Measurements from ENCODE around the gene DTX3.
A peak's percentile ranks its signal among the peaks of the same experiment; 100 is the strongest.
"Not testable (repeated sequence)": the region's sequence is repeated elsewhere in the genome, so short reads cannot be mapped to it uniquely, and the experiment has no call there.

DTX3 gene

GRCh38 chr12:57607958-57608663, 3.5 kb downstream of the DTX3 start:
- DNase-seq, result no peak

GRCh38 chr12:57609101-57609780, 4.6 kb downstream of the DTX3 start:
- DNase-seq, result no peak

DNA sequence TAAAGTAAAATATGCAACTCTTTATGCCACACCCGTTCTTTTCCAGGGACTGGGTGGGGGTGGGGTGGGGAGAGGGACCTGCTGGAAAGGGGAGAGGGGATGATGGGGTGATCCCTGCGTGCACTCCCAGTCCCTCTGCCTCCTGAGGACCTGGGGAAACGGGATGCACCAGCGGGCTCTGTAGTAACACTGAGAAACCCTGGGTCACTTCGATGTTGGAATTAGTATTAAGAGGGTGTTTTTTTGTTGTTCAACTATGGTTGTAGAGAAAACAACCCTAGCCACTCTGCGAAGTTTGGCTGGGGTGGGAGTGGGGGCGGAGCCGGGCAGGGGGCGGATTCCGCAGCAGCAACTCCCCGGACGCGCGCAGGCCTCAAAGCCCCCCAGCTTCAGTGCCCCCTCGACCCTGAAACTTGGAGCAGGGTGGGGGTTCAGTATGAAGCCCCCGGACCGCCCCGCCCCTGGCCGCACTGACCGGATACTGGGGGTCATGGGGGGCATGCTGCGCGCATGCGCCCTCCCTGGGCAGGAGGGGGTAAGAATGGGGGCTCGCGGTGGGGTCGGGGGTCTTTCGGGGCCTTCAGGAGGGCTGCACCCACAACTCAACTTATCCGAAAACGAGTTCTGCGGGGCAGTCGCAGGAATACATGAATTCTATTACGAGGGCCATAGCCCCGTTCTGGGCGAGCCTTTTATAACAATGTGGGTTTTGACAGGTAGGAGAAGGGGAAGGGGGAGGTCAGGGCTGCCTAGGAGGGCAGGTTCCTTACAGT, 5.3 kb downstream of the DTX3 start:
- DNase-seq, result no peak

- no peak for DNase-seq
Measured at GRCh38 chr12:57610554-57611107, 6.0 kb downstream of the DTX3 start.

GRCh38 chr12:57611108-57611826, 6.6 kb downstream of the DTX3 start, which contains the start of gene ARHGEF25:
ARHGEF25 (plus strand) TSS chr12:57611435; CDS start chr12:57611895, 460 bp downstream.
- peak; percentile 41 to 47 for DNase-seq

- no peak for DNase-seq
Measured at GRCh38 chr12:57611827-57612710, 7.4 kb downstream of the DTX3 start.

DNA sequence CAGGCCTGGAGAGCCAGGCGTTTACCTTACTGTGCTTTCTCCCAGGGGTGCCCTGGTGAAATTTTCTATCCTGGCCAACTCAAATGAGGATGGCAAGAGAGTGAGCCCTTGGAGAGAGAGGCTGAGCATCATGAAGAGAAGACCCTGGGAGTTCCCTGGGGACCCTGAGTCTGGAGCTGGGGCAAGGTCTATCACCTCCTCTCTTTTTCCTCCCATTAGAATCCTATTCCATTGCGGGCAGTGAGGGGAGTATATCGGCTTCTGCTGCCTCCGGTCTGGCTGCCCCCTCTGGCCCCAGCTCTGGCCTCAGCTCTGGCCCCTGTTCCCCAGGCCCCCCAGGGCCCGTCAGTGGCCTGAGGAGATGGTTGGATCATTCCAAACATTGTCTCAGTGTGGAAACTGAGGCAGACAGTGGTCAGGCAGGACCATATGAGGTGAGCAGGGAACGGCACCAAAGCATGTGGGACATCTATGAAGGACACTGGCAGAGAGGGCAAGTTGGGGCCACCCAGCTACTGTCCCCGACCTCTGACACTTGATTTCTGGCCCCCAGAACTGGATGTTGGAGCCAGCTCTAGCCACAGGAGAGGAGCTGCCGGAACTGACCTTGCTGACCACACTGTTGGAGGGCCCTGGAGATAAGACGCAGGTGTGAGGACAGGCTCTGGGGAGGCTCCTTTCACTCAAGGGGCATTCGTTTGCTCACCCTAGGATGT, 8.2 kb downstream of the DTX3 start:
- no peak for DNase-seq

GRCh38 chr12:57613427-57614109, 8.9 kb downstream of the DTX3 start:
- no peak for DNase-seq

DNA sequence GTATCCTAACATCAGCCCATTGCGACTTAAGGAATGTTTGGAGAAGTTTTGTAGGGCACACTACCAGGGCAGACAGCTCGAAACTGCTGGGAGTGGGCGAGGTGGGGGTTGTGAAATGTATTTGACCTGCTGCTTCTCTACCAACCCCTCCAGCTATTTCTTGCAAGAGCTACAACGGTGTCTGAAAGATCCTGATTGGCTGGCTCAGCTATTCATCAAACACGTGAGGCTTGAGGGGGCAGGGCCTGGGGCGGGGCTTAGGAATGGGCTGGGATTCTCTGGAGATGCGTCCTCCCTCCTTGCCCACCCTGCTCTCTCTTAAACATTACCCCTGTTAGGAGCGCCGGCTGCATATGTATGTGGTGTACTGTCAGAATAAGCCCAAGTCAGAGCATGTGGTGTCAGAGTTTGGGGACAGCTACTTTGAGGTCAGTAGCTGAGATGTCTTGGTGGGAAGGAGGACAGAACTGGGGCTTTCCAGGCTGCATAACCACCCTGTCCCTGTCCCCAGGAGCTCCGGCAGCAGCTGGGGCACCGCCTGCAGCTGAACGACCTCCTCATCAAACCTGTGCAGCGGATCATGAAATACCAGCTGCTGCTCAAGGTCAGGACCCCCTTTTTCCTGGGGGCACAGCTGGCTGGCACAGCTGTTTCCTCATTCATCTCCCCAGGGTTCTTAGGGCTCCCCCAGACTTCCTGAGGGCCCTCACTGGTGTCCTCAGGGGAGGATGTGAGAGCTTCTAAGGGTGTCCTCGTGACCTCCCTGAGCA, 9.7 kb downstream of the DTX3 start:
- DNase-seq, result no peak

DNA sequence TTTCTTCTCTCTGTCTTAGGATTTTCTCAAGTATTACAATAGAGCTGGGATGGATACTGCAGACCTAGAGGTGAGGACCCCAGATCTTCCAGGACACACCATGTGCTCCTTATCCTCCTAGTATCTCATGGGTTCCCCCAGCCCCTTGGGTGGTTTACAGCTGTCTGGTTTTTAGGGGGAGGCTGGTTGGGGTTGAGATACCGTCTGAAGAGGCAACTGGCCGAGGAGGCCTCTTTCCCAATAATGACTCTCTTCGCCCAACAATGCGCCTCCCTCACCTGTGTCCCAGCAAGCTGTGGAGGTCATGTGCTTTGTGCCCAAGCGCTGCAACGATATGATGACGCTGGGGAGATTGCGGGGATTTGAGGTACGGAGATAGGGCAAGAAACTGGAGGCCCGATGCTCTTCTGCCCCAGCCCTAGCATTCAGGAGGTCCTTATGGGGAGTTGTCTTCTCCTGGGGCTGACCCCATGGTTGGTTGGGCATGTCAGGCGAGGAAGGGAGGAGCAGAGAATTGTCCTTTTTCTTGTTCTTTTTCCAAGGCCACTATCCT, 10.4 kb downstream of the DTX3 start:
- DNase-seq, result no peak

GRCh38 chr12:57615637-57616036, 11.0 kb downstream of the DTX3 start:
- DNase-seq, result no peak

GRCh38 chr12:57616383-57617101, 11.9 kb downstream of the DTX3 start:
- no peak for DNase-seq

- DNase-seq, result no peak
Measured at GRCh38 chr12:57617942-57618341, 13.3 kb downstream of the DTX3 start.

GRCh38 chr12:57618431-57618830, 13.8 kb downstream of the DTX3 start:
- DNase-seq, result not testable (repeated sequence)

GRCh38 chr12:57618966-57619433, 14.4 kb downstream of the DTX3 start:
- DNase-seq, result no peak

DNA sequence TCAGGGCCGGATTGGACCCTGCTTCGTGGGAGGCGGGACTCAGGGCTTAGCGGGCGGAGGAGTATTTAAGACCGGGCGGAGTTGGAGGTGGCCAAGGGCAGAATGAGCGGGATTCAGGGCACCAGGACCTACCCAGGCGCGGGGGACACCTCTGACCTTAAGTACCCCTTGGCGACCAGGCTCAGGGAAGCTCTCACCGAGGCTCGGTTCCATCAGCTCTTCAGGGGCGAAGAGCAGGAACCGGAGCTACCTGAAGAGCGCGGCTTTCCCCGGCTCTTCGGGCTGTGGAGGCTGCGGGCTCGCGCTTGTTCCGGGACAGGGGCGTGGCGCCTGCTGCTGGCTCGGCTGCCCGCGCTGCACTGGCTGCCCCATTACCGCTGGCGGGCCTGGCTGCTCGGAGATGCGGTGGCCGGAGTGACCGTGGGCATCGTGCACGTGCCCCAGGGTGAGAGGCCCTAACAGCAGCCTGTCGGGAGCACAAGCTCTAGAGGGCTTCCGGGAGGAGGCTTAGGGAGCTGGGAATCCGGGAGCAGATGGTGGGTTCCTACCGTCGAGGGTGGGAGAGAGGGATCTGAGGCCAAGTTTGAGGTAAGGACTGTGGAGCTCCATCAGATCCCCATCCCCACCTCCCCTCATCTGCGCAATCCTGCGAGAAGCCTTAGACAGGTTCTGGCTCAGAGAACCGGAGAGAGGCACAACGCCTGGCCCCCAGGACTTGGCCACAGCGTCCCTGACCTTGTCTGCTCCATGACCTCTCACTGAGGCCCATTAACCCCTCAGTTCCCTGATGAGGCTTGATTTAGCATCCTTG, 15.0 kb downstream of the DTX3 start:
- no peak for DNase-seq

- DNase-seq, result no peak
Measured at GRCh38 chr12:57620245-57620935, 15.8 kb downstream of the DTX3 start.
